NCI-H1105 treated with DMSO at 0.1 percent for 48 hours (cell line): Measurements from ENCODE around the gene BCL11A.

Experiments
- DNase-seq: peaks from one replicate; lab custom pipeline; 2025; lab: John Stamatoyannopoulos, UW

BCL11A gene

GRCh38 chr2:60558536-60558935 lies 5.1 kb upstream of the BCL11A start:
- no peak for DNase-seq

GRCh38 chr2:60557486-60557864 lies 4.0 kb upstream of the BCL11A start:
- no peak for DNase-seq

- peak; percentile 25 for DNase-seq
Measured at GRCh38 chr2:60556576-60557485, 3.4 kb upstream of the BCL11A start.

- DNase-seq: no peak
Measured at GRCh38 chr2:60556175-60556574, 2.7 kb upstream of the BCL11A start.

- DNase-seq: no peak
Measured at GRCh38 chr2:60555783-60556139, 2.3 kb upstream of the BCL11A start.

GRCh38 chr2:60555066-60555782 lies 1.8 kb upstream of the BCL11A start:
- peak; percentile 51 for DNase-seq

DNA sequence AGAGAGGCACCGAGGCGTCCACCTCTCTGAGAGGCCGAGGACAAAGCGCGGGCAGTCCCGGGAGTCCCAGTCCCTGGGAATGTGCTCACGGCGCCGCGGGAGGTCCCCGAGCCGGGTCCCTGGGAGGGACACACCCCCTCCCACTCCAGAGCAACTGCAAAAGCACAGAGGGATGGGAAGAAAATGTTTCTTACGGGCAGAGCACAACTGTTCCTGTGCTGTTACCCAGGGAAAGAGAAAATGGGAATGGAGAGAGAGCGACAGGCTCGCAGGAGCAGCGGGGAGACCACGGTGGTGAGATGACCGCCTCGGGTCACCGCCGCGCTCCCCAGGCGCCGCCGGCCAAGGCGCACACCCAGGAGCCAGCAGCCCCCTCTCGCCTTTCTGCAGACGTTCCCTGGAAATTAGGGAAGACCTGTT lies 1.2 kb upstream of the BCL11A start:
- DNase-seq: peak; percentile 40

DNA sequence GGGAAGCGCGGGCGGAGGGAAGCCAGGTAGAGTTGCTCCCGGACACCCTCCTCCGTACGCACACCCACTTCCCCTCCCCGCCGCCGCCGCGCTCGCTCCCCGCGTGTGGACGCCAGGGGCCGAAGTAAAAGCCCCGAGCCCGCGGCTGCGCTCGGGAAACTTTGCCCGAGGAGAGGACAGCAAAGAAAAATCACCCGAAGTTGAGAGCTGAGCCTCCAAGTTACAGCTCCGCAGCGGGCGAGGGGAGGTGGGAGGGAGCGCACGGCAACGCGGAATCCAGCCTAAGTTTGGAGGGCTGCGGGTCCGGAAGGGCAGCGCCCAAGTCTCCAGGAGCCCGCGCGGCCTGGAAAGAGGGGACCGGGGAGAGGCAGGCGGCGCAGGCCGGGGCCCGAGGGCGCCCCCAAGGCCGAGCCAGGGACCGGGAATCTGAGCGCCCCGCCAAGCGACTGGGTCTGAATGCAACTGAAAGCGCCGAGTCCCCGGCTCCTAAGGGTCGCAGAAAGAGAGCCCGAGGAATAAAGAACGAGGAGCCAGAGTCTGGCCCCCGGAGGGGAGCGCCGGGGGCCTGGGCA lies 706 bp upstream of the BCL11A start:
- DNase-seq: peak; percentile 30

- DNase-seq: no peak
Measured at GRCh38 chr2:60552851-60553494, 481 bp downstream of the BCL11A start.

DNA sequence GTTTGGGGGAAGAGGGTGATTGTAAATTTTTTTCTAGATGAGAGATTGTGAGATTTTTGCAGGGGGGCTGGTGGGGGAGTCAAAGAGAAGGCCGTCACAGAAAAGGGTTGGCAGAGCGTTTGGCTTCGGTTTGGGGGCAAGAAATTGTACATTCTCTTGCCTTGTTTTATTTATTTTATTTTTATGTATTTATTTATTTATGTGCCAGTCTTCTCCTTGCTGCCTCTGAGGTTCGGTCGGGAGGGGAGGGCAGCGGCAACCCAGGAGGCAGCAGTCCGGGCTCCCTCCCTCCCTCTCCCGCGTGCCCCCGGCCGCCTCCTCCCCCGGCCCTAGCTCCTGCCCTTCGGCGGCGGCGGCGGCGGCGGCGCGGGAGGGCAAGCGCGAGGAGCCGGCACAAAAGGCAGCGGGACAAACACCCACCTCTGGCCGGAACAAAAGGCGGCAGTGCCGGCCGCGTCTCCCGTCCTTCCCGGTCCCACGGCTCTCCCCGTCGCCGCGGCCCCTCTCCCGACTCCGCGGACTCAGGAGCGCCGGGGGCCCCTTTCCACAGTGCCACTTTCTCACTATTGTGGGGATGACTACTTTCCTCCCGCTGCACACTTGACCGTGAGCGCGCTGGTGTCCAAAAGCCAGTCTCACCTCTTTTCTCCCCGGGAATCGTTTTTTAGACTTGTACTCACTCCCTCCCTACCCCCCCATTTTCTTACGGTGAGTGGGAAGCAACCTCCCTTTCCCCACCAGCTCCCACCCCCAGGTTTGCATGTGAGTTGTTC lies 1.2 kb downstream of the BCL11A start:
- peak; percentile 23 for DNase-seq

GRCh38 chr2:60551240-60552077 lies 2.0 kb downstream of the BCL11A start:
- DNase-seq: peak; percentile 51

- no peak for DNase-seq
Measured at GRCh38 chr2:60550984-60551239, 2.5 kb downstream of the BCL11A start.

- DNase-seq: peak; percentile 75
Measured at GRCh38 chr2:60550178-60550983, 3.1 kb downstream of the BCL11A start.

GRCh38 chr2:60549928-60550177 lies 3.6 kb downstream of the BCL11A start:
- no peak for DNase-seq

GRCh38 chr2:60549238-60549927 lies 4.1 kb downstream of the BCL11A start:
- peak; percentile 52 for DNase-seq

DNA sequence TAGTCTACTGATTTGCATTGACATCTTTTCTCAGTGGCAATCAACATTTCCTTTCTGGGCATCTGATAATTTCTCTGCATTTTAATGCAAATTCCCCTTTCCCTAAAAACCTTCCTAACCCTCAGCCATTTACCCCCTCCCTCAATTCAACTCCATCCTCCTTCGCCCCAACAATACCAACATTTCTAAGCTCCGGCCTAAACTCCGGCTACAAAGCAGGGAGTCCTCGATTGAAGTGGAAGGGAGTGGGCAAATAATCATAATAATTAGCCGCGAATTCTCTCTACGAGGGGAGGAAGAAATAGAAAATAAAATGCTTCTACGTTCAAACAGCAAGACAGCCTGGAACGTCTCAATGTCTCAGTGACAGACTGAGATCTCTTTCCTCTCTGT lies 4.6 kb downstream of the BCL11A start:
- DNase-seq: no peak

DNA sequence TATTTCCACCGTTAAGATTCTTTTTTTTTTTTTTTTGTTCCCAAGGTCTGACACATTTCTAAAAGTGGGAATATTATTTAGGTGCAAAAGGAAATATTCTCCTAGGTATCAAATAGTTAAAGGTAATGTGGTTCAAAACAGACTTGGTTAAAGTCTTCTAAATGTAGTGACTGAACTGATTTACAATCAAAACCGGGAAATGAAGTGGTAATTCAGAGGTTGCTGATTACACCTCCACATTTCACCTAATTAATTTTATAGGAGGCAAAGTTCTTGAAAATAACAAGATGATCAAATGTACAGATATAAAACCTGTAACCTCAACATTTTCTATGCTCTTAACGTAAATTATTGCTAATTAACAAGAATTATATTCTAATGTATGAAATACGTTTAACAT lies 5.1 kb downstream of the BCL11A start:
- no peak for DNase-seq

GRCh38 chr2:60547841-60548240 lies 5.6 kb downstream of the BCL11A start:
- DNase-seq: no peak

DNA sequence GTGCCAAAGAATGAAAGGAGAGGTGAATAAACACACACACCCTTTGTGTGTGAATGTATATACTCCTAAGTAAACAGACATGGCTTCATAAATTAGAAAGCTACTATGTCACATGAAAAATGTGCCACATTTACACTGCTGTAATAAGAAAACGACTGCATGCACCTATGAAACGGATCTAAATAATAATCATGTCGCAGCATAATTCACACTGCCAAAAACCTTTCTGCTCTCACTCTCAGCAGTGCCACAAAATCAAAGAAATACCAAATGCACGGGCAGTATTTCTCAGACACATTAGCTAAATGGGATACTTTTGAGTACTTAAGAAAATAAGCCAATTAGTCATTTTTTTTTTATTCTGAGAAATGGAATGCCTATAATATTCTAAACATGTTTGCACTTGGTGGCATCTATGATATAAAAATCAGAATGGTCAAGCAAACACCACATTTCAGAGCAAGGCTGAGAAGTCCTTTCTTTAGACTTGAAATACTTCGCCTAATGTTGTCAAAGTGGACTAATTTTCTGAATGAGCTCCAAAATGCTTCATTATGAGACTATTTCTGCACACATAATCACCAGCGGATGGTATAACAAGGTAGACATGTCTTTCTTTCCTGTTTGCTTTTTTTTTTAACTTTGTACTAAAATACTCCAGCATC lies 6.6 kb downstream of the BCL11A start:
- DNase-seq: no peak
